NT2/D1 (cell line): ENCODE measurements around the gene TAF11L4.

Source experiments
- SUZ12 ChIP-seq: IDR thresholded peaks from 2 replicates; pipeline ENCODE4 v1.6.1; 2011; ENCODE audit not compliant: insufficient read length, insufficient read depth; ENCODE audit errors: extremely low read depth
- YY1 ChIP-seq: IDR thresholded peaks from 2 replicates; pipeline ENCODE4 v1.6.1; 2011; ENCODE audit not compliant: insufficient read length, insufficient read depth
- ZNF274 ChIP-seq: IDR thresholded peaks from 2 replicates; pipeline ENCODE4 v1.6.1; 2011; ENCODE audit warnings: mild to moderate bottlenecking, low read depth, low read length

- TF ChIP-seq SUZ12 (no peak), YY1 (no peak), ZNF274 (no peak)
Measured at GRCh38 chr5:17482790-17483189, 38.8 kb upstream of the TAF11L4 start.
